A549 (cell line): ENCODE results near the gene MAP1LC3B2. TPM values are rescaled to one million over a fixed set of nuclear protein-coding genes. Genes with fewer than 3 reads are reported as not detected.

Experiments
- ATAC-seq, 2 experiments: fragments of 200-7000 bp in 1 of 2; fragments of >200 bp in 1 of 2; cut with Nextera tagmentation in 1 of 2; cut with Tn5 transposase in 1 of 2; 3 replicates each; pipeline versions ENCODE4 v1.8.0 to v1.9.1; 2018 to 2020; ENCODE audit warnings: mild to moderate bottlenecking in 1 of 2, moderate library complexity in 1 of 2
- CTCF ChIA-PET: fragments of 300-600 bp; sonication (Branson Sonifier 250); formaldehyde crosslinking; extraction: SDS; loops from one replicate; lab custom pipeline; 2021; ENCODE audit warnings: antibody characterized with exemption, inconsistent platforms; lab: Yijun Ruan, JAX
- POLR2A ChIA-PET: fragments of 350-600 bp; formaldehyde crosslinking; extraction: SDS; loops from one replicate; lab custom pipeline; 2021; ENCODE audit warnings: antibody characterized with exemption, inconsistent platforms; lab: Yijun Ruan, JAX
- DNase-seq, 2 experiments: peaks; one replicate each; pipeline versions ENCODE4 v3.0.0 to v3.0.0-alpha.2; 2011 to 2016; ENCODE audit warnings: low read depth in 1 of 2, low spot score in 1 of 2
- FAIRE-seq: peaks from 2 replicates; lab custom pipeline; 2011; peaks lifted over from hg19 to GRCh38; lab: Jason Lieb, UNC
- H3K27ac ChIP-seq, 2 experiments: fragments of >200 bp; sonication (Bioruptor Twin); formaldehyde crosslinking; 3 replicates each; pipeline ENCODE4 v1.5.1; 2016 to 2017
- H3K4me1 ChIP-seq: fragments of >200 bp; sonication (Bioruptor Twin); formaldehyde crosslinking; 3 replicates; pipeline ENCODE4 v1.6.1; 2016
- H3K4me2 ChIP-seq: fragments of >200 bp; sonication (Bioruptor Twin); formaldehyde crosslinking; 3 replicates; pipeline ENCODE4 v1.6.1; 2016
- H3K4me3 ChIP-seq: fragments of >200 bp; sonication (Bioruptor Twin); formaldehyde crosslinking; 3 replicates; pipeline ENCODE4 v1.5.1; 2016
- H3K9me3 ChIP-seq: fragments of >200 bp; sonication (Bioruptor Twin); formaldehyde crosslinking; 3 replicates; pipeline ENCODE4 v1.6.1; 2016
- BHLHE40 ChIP-seq: IDR thresholded peaks from 2 replicates; pipeline ENCODE4 v1.6.1; 2012; ENCODE audit warnings: low read depth, low read length, inconsistent platforms
- CBX2 ChIP-seq: fragments of 200-600 bp; sonication (generic); IDR thresholded peaks from 2 replicates; pipeline ENCODE4 v1.6.1; 2016; ENCODE audit warnings: low read depth, mild to moderate bottlenecking, borderline replicate concordance
- CHD2 ChIP-seq: fragments of 150-350 bp; IDR thresholded peaks from 2 replicates; pipeline ENCODE4 v1.6.1; 2014; ENCODE audit warnings: low read length; ENCODE audit not compliant: partially characterized antibody
- CHD4 ChIP-seq: fragments of 200-600 bp; sonication (generic); IDR thresholded peaks from 2 replicates; pipeline ENCODE4 v1.6.1; 2016; ENCODE audit warnings: antibody characterized with exemption, mild to moderate bottlenecking, borderline replicate concordance
- CTCF ChIP-seq: fragments of >200 bp; sonication (Bioruptor Twin); formaldehyde crosslinking; IDR thresholded peaks from 3 replicates; pipeline ENCODE4 v1.5.1; 2016
- EHF ChIP-seq: fragments of 250-450 bp; sonication (Bioruptor Pico); IDR thresholded peaks from 2 replicates; pipeline ENCODE4 v1.5.0; 2020; ENCODE audit warnings: mild to moderate bottlenecking
- FOSB ChIP-seq: fragments of 250-450 bp; sonication (Bioruptor Pico); IDR thresholded peaks from 2 replicates; pipeline ENCODE4 v1.5.0; 2020; ENCODE audit warnings: mild to moderate bottlenecking, moderate library complexity
- FOXS1 ChIP-seq: fragments of 250-450 bp; sonication (Bioruptor Pico); IDR thresholded peaks from 2 replicates; pipeline ENCODE4 v1.5.0; 2020; ENCODE audit warnings: mild to moderate bottlenecking, moderate library complexity
- GATA3 ChIP-seq: IDR thresholded peaks from 2 replicates; pipeline ENCODE4 v1.6.1; 2012; ENCODE audit warnings: borderline replicate concordance
- HOXA7 ChIP-seq: fragments of 250-450 bp; sonication (Bioruptor Pico); IDR thresholded peaks from 2 replicates; pipeline ENCODE4 v1.5.0; 2020; ENCODE audit warnings: mild to moderate bottlenecking, moderate library complexity
- KDM1A ChIP-seq: fragments of 200-600 bp; sonication (generic); IDR thresholded peaks from 2 replicates; pipeline ENCODE4 v1.6.1; 2016; ENCODE audit warnings: low read depth, mild to moderate bottlenecking
- KDM5A ChIP-seq: fragments of 200-600 bp; sonication (generic); IDR thresholded peaks from 2 replicates; pipeline ENCODE4 v1.6.1; 2016; ENCODE audit warnings: antibody characterized with exemption, mild to moderate bottlenecking
- MAFK ChIP-seq: fragments of 450-650 bp; IDR thresholded peaks from 2 replicates; pipeline ENCODE4 v1.6.1; 2014; ENCODE audit not compliant: partially characterized antibody
- MYC ChIP-seq: IDR thresholded peaks from 2 replicates; pipeline ENCODE4 v1.6.1; 2012; ENCODE audit warnings: mild to moderate bottlenecking, inconsistent platforms, low read length, improper control_type of control experiment, borderline replicate concordance
- NR3C1 ChIP-seq: fragments of >200 bp; sonication (Bioruptor Twin); formaldehyde crosslinking; IDR thresholded peaks from 3 replicates; pipeline ENCODE4 v1.6.1; 2017
- POLR2A ChIP-seq: IDR thresholded peaks from 2 replicates; pipeline ENCODE4 v1.6.1; 2012; ENCODE audit warnings: mild to moderate bottlenecking, low read length
- POLR2AphosphoS2 ChIP-seq: conservative IDR thresholded peaks from 2 replicates; pipeline ENCODE4 v1.6.1; 2012; ENCODE audit warnings: low read length, improper control_type of control experiment, inconsistent platforms
- RAD21 ChIP-seq, 2 experiments: fragments of >200 bp in 1 of 2; sonication (Bioruptor Twin) in 1 of 2; formaldehyde crosslinking in 1 of 2; IDR thresholded peaks in 1 of 2; conservative IDR thresholded peaks in 1 of 2; 2 replicates in 1 of 2; 3 replicates in 1 of 2; pipeline ENCODE4 v1.6.1; 2012 to 2018; ENCODE audit warnings: inconsistent platforms in 1 of 2
- RNF2 ChIP-seq: fragments of 200-600 bp; sonication (generic); IDR thresholded peaks from 2 replicates; pipeline ENCODE4 v1.6.1; 2016; ENCODE audit warnings: low read depth, mild to moderate bottlenecking, antibody characterized with exemption, moderate library complexity, borderline replicate concordance
- SREBF2 ChIP-seq: fragments of 450-650 bp; IDR thresholded peaks from 2 replicates; pipeline ENCODE4 v1.6.1; 2014; ENCODE audit warnings: mild to moderate bottlenecking, moderate library complexity
- TP53 ChIP-seq: fragments of 250-450 bp; sonication (Bioruptor Pico); IDR thresholded peaks from 2 replicates; pipeline ENCODE4 v1.5.0; 2021; ENCODE audit warnings: mild to moderate bottlenecking, moderate library complexity
- ZC3H11A ChIP-seq: fragments of 450-650 bp; IDR thresholded peaks from 2 replicates; pipeline ENCODE4 v1.6.1; 2014; ENCODE audit warnings: antibody characterized with exemption, mild to moderate bottlenecking
- ZFP36 ChIP-seq: fragments of 450-650 bp; IDR thresholded peaks from 2 replicates; pipeline ENCODE4 v1.6.1; 2014; ENCODE audit warnings: borderline replicate concordance; ENCODE audit not compliant: partially characterized antibody
- ZNF302 ChIP-seq: fragments of 250-450 bp; sonication (Bioruptor Pico); IDR thresholded peaks from 2 replicates; pipeline ENCODE4 v1.9.0; 2021; ENCODE audit warnings: inconsistent platforms, mild to moderate bottlenecking, moderate library complexity
- ZSCAN20 ChIP-seq: fragments of 250-450 bp; sonication (Bioruptor Pico); IDR thresholded peaks from 2 replicates; pipeline ENCODE4 v1.8.0; 2022; ENCODE audit warnings: mild to moderate bottlenecking, moderate library complexity
- WGBS: methylation state at CpG from one replicate; pipeline ENCODE4 v1.1.6; 2017; ENCODE audit errors: missing lambda C conversion rate; 5-methylcytosine and 5-hydroxymethylcytosine counted together
- polyA plus RNA-seq, 4 experiments: library from polyadenylated mRNA; depleted of rRNA in 3 of 4; stranded (reverse); fragments of >200 nt; fragmentation: RNase III in 1 of 4; extraction: RNeasy Plus Mini Kit Qiagen cat#74134 plus additional on column Dnase treatment in 1 of 4; gene quantifications; 2 replicates in 3 of 4; 3 replicates in 1 of 4; pipeline ENCODE4 v1.2.3, GENCODE V29; 2011 to 2017
- TF ChIP-seq, protein P1 (sequence below): IDR thresholded peaks from 2 replicates; pipeline ENCODE4 v1.6.1; 2012
- TF ChIP-seq, protein P2 (sequence below): fragments of >200 bp; sonication (Bioruptor Twin); formaldehyde crosslinking; IDR thresholded peaks from 2 replicates; pipeline ENCODE4 v1.6.1; 2016
- TF ChIP-seq, protein P3 (sequence below): fragments of 150-350 bp; IDR thresholded peaks from 2 replicates; pipeline ENCODE4 v1.6.1; 2014; ENCODE audit warnings: low read depth, mild to moderate bottlenecking, low read length

MAP1LC3B2 gene
- polyA plus RNA-seq, 2 of the 4 experiments (the other 2 are of a cell fraction): 2.1 to 2.8 TPM

DNA sequence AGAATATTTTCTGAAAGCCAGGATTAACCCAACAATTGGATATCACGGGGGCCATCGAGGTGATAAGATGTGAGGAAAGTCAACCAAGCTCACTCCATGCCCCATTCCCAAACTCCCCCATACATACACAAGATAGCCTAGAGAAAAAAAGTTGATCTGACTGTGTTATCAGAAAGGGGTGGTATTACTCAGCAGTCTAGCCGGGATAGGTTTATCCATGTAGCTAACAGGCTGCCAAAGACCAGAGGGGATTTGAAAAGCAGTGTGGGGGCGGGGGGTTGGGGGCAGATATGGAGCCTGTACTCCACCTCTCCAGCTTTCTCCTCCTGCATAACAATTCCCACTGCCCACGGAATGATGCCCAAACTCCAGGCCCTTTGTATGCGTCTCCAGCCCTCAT, 13.2 kb upstream of the MAP1LC3B2 start:
- ATAC-seq (no peak), FAIRE-seq (no peak), DNase-seq (no peak)
- no peak for TF ChIP-seq MAFK
- TF ChIP-seq KDM5A: no peak
- TF ChIP-seq RAD21 (conservative IDR thresholded peaks at IDR 0.05 in 1 of 2, IDR thresholded peaks at IDR 0.05 in 1 of 2): no peak
- no peak for TF ChIP-seq ZC3H11A
- TF ChIP-seq NR3C1: no peak
- no peak for TF ChIP-seq KDM1A
- no peak for TF ChIP-seq POLR2AphosphoS2
- TF ChIP-seq BHLHE40: no peak
- TF ChIP-seq CTCF: no peak
- TF ChIP-seq GATA3: no peak
- TF ChIP-seq POLR2A: no peak
- TF ChIP-seq MYC: no peak
- TF ChIP-seq CHD4: no peak
- no peak for TF ChIP-seq ZFP36
- TF ChIP-seq FOXS1 (CRISPR knock-in tag): no peak
- no peak for TF ChIP-seq CHD2
- TF ChIP-seq, protein P1, sequence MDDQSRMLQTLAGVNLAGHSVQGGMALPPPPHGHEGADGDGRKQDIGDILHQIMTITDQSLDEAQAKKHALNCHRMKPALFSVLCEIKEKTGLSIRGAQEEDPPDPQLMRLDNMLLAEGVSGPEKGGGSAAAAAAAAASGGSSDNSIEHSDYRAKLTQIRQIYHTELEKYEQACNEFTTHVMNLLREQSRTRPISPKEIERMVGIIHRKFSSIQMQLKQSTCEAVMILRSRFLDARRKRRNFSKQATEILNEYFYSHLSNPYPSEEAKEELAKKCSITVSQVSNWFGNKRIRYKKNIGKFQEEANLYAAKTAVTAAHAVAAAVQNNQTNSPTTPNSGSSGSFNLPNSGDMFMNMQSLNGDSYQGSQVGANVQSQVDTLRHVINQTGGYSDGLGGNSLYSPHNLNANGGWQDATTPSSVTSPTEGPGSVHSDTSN: no peak
- no peak for TF ChIP-seq ZNF302
- TF ChIP-seq ZSCAN20 (CRISPR knock-in tag): no peak
- TF ChIP-seq, protein P2, sequence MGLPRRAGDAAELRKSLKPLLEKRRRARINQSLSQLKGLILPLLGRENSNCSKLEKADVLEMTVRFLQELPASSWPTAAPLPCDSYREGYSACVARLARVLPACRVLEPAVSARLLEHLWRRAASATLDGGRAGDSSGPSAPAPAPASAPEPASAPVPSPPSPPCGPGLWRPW: no peak
- H3K4me2 ChIP-seq: no peak overlapping the region
- no peaks in the 10 kb centered on the region for H3K9me3 ChIP-seq
- ChIA-PET CTCF (interaction anchor here (0.6 kb wide), 1 partner anchor 253 kb away, joined by 4 read pairs; no protein-coding TSS in a partner anchor), POLR2A (no interaction called here)
- peaks cover 13% of the 10 kb centered on the region; the same call in 2 of the 3 replicates for H3K4me1 ChIP-seq
- no peak overlapping the region for H3K4me3 ChIP-seq
- WGBS: 81% methylated on average over 6 of the region's 6 CpGs
- no peak overlapping the region; a peak in 1 of 6 replicates for H3K27ac ChIP-seq

DNA sequence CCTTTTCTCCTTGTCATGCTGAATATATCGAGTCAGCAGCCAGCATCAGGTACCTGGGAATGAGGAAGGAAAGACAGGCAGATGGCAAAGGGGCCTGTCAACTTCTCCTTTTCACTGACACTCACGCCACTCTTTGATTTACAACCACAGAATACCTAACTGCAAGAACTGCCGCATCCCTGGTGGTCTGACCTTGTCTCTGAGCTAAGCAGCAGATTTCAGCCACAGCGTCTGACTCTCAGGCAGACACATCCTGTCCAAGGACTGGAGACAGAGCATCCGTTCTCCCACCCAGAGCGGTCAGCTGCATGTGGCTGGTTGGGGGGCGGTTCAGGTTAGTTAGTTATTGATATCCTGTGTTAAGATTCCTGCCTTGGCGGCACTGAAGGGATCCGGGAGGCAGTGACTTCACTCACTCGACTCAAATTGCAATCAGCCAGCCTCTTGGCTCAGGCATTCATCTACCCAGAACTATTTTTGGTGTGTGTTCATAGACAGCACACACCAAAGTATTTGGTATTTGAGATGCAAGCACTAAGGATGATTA, 11.2 kb upstream of the MAP1LC3B2 start:
- H3K4me3 ChIP-seq: no peak overlapping the region
- POLR2A ChIA-PET: no interaction called here
- no peak for TF ChIP-seq FOSB (CRISPR knock-in tag)
- TF ChIP-seq CHD4: no peak
- TF ChIP-seq SREBF2: no peak
- TF ChIP-seq, all 56 proteins: peak for 0
- Histone ChIP-seq H3K4me1 (peaks cover 3% of the 10 kb centered on the region; the same call in 2 of the 3 replicates), H3K4me2 (no peak overlapping the region), H3K9me3 (no peaks in the 10 kb centered on the region), H3K27ac (no peak overlapping the region)
- 87% methylated on average over 10 of the region's 10 CpGs for WGBS
- CTCF ChIA-PET: interaction anchor here (0.7 kb wide), 2 partner anchors 162 to 469 kb away, joined by 3 read pairs; no protein-coding TSS in a partner anchor
- no peak for FAIRE-seq
- DNase-seq: no peak
- ATAC-seq: no peak; a peak in 1 of 6 replicates

DNA sequence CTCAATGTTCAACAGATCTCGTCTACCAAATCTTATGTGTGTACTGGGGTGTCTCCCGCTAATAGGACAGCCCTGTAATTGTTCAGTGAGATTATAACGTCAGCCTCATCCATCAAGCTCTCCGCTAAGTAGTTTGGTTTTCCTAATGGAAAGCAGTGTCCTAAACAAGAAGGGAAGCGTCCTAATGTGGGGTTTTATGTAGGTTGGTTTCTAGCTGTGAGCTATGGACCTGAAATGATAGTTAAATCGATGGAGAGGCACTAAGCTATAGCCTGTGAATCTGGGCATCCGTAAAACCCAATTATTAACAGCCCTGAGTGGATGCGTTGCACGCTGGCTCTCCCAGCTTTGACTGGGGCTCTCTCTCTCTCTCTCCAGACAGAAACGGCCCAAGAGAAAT, 9.2 kb upstream of the MAP1LC3B2 start:
- Histone ChIP-seq H3K4me3 (no peak overlapping the region), H3K4me1 (no peaks in the 10 kb centered on the region), H3K27ac (no peak overlapping the region), H3K9me3 (no peaks in the 10 kb centered on the region), H3K4me2 (no peak overlapping the region)
- DNase-seq: no peak
- 53% methylated on average over 10 of the region's 10 CpGs for WGBS
- CTCF ChIA-PET: no interaction called here
- ATAC-seq: no peak
- POLR2A ChIA-PET: no interaction called here
- TF ChIP-seq, protein P2: no peak
- TF ChIP-seq RNF2 (no peak), CHD2 (no peak), HOXA7 (CRISPR knock-in tag) (no peak), KDM1A (no peak), POLR2AphosphoS2 (no peak), TP53 (CRISPR knock-in tag) (no peak), MAFK (no peak), FOSB (CRISPR knock-in tag) (no peak), EHF (no peak), ZSCAN20 (CRISPR knock-in tag) (no peak), CBX2 (no peak)
- TF ChIP-seq, protein P3, sequence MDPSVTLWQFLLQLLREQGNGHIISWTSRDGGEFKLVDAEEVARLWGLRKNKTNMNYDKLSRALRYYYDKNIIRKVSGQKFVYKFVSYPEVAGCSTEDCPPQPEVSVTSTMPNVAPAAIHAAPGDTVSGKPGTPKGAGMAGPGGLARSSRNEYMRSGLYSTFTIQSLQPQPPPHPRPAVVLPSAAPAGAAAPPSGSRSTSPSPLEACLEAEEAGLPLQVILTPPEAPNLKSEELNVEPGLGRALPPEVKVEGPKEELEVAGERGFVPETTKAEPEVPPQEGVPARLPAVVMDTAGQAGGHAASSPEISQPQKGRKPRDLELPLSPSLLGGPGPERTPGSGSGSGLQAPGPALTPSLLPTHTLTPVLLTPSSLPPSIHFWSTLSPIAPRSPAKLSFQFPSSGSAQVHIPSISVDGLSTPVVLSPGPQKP: no peak
- FAIRE-seq: no peak
